H1 (cell line): ENCODE results near the gene MAP4.

Experiments used
- CHD2 ChIP-seq: IDR thresholded peaks from 2 replicates; pipeline ENCODE4 v1.6.1; 2012; ENCODE audit warnings: low read length, improper control_type of control experiment
- RXRA ChIP-seq: IDR thresholded peaks from 2 replicates; pipeline ENCODE4 v1.6.1; 2011; ENCODE audit warnings: low read depth, mild to moderate bottlenecking, low read length, moderate library complexity; ENCODE audit not compliant: insufficient read depth
- SP2 ChIP-seq: IDR thresholded peaks from 2 replicates; pipeline ENCODE4 v1.6.1; 2012; ENCODE audit warnings: mild to moderate bottlenecking, low read length, inconsistent platforms
- TCF12 ChIP-seq: IDR thresholded peaks from 2 replicates; pipeline ENCODE4 v1.6.1; 2011; ENCODE audit warnings: low read depth, mild to moderate bottlenecking, low read length
- TF ChIP-seq, protein P1 (sequence below), 3 experiments: IDR thresholded peaks; 1 replicate in 2 of 3; 2 replicates in 1 of 3; pipeline versions ENCODE4 v1.5.1 to v1.6.1; 2011; ENCODE audit warnings: low read length in 3 of 3, mild to moderate bottlenecking in 3 of 3, inconsistent platforms in 2 of 3, low read depth in 1 of 3, moderate library complexity in 1 of 3; ENCODE audit not compliant: insufficient read depth in 1 of 3; ENCODE audit errors: control extremely low read depth in 1 of 3

DNA sequence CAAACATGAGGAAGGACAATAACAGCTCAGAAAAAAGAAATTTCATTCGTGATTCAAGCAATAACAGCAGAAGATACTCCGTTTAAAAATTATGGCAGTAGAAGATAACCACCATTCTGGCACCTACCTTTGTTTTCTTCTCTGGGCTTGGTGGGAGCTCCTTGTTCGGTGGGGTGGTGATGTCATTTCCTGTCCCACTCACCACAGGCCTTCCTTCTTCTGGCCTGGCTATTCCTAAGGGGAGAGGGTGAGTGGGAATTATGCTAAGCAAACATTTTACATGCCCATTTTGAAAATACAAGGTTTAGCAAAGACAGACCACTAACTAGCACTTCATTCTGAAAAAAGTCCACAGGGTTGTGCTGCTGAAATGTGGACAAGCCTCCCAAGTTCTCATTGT lies 138.9 kb downstream of the MAP4 start:
- TF ChIP-seq, protein P1, sequence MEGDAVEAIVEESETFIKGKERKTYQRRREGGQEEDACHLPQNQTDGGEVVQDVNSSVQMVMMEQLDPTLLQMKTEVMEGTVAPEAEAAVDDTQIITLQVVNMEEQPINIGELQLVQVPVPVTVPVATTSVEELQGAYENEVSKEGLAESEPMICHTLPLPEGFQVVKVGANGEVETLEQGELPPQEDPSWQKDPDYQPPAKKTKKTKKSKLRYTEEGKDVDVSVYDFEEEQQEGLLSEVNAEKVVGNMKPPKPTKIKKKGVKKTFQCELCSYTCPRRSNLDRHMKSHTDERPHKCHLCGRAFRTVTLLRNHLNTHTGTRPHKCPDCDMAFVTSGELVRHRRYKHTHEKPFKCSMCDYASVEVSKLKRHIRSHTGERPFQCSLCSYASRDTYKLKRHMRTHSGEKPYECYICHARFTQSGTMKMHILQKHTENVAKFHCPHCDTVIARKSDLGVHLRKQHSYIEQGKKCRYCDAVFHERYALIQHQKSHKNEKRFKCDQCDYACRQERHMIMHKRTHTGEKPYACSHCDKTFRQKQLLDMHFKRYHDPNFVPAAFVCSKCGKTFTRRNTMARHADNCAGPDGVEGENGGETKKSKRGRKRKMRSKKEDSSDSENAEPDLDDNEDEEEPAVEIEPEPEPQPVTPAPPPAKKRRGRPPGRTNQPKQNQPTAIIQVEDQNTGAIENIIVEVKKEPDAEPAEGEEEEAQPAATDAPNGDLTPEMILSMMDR (IDR thresholded peaks at IDR 0.05; ENCODE audit: control extremely low read depth in 1 of 3, insufficient read depth in 1 of 3, low read depth in 1 of 3, low read length in 3 of 3), result no peak
- TF ChIP-seq RXRA, result no peak
- TF ChIP-seq TCF12, result no peak
- no peak for TF ChIP-seq CHD2
- TF ChIP-seq SP2, result no peak
